H4 (cell line): ENCODE measurements around the gene SLC37A2. TPM values are rescaled to one million over a fixed set of nuclear protein-coding genes. Genes with fewer than 3 reads are reported as not detected.
"Not testable (repeated sequence)": the region's sequence is repeated elsewhere in the genome, so short reads cannot be mapped to it uniquely, and the experiment has no call there.

Experiments
- DNase-seq: peaks from one replicate; pipeline ENCODE4 v3.0.0-alpha.2; 2015; ENCODE audit warnings: low spot score
- total RNA-seq: library from RNA; depleted of rRNA; stranded (reverse); fragments of >200 nt; shearing (Covaris generic); gene quantifications from 2 replicates; pipeline ENCODE4 v1.2.3, GENCODE V29; 2014; rRNA removed

The SLC37A2 gene
- total RNA-seq: 0.80 and 0.95 TPM in 2 replicates

- DNase-seq: peak; percentile 67
Measured at GRCh38 chr11:125062931-125063428, at the start of gene SLC37A2. Gene SLC37A2 (plus strand): TSS chr11:125063305. CDS start chr11:125063368, 63 bp downstream.

DNA sequence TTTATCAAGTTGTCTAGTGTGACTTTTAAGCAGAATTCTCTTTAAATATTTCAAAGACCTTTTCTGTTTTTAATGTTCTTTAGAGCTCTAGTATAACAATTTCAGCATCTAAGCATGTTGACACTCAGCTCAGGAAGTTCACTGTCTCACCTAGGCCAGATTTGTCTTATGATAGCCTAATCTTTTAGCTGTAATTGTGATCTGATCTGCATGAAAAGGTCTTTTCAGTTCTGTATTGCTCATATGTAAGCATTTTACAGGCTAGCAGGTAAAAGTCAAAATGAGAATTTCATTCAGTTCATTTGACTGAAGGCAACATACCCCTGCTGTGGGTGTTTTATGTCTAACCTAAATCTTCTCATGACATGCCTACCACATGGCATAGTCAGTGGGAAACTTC, 46.7 kb upstream of the SLC37A2 start:
- DNase-seq: no peak

GRCh38 chr11:125020342-125020741, 42.8 kb upstream of the SLC37A2 start:
- no peak for DNase-seq

DNA sequence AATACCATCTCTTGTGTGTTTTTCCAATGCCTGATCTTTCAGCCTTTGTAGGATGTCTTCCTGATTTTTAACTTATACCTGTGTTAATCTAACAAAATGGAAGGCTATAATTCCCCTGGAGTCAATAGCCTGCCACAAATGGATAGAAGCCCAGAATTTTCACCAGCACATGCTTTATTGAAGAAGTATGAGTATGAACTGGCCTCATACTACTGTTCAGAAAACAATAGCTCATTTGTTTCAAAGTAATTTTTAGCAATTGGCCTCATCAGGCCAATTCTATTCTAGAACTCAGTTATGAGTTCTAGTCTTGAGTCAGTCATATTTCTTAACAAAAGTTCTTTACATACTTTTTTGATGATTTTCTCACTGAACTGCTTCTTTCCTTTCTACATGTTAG, 40.6 kb upstream of the SLC37A2 start:
- no peak for DNase-seq

GRCh38 chr11:125025968-125026367, 37.1 kb upstream of the SLC37A2 start:
- DNase-seq: no peak

- DNase-seq: not testable (repeated sequence)
Measured at GRCh38 chr11:125029431-125029830, 33.7 kb upstream of the SLC37A2 start.

DNA sequence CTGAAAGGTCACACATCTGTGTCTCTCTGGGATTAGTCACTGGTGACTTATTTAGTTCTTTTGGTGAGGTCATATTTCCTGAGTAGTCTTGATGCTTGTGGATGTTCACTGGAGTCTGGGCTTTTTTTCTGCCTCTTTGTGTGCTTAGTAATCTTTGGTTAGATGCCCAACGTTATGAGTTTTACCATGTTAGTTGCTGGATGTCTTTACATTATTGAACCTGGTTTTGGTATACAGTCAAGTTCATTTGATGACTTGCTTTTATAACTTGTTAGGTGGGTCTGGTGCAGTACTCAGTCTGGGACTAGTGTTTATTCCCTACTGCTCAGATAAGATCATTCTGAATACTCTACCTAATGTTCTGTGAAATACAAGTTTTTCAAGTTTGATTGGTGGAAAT, 26.2 kb upstream of the SLC37A2 start:
- no peak for DNase-seq

DNA sequence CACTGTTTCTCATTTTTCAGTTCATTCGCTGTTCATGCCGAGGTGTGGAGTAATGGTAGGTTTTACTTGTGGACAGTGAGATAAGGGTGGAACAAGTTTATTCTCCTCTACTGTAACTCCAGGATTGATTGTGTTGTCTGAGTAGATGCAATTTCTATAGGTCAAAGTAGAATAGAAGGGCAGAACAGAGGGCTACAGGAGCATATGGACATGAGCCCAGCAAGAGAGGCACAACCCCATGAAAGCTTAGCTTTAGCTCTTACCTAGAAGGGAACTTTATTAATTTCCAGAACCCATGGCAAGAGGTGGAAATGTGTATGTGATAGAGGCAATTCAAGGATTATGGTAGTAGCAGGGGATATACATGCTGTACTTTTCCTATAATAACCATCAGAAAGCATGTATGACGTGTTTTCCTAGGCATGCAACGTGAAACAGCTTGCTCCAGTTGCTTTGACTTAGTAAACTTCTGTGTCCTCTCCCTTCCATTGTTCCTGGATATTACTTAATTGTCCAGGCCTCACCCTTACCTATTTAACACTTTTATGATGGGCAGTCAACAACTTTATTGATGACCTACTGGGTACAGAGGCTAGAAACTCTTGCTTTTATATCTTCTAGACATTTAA, 13.8 kb upstream of the SLC37A2 start:
- no peak for DNase-seq

- no peak for DNase-seq
Measured at GRCh38 chr11:125052047-125052446, 11.1 kb upstream of the SLC37A2 start.

DNA sequence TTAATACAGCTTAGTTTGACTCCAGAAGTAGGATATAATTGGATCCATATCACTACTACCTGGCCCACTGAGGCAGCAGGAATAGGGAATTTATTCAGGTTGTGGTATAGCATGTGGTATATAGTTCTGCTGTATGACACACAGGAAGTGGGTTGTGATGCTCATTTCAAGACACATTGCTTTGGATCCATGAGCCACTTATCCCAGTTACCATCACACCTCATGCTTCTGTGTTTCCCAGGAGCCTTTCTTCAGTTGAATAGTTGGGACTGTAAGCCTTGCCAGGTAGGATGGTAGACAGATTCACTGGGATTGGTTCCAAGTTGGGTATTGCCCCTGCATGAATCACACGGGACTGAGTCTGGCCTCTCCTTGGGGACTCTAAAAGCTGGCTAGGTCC, 9.9 kb upstream of the SLC37A2 start:
- no peak for DNase-seq

DNA sequence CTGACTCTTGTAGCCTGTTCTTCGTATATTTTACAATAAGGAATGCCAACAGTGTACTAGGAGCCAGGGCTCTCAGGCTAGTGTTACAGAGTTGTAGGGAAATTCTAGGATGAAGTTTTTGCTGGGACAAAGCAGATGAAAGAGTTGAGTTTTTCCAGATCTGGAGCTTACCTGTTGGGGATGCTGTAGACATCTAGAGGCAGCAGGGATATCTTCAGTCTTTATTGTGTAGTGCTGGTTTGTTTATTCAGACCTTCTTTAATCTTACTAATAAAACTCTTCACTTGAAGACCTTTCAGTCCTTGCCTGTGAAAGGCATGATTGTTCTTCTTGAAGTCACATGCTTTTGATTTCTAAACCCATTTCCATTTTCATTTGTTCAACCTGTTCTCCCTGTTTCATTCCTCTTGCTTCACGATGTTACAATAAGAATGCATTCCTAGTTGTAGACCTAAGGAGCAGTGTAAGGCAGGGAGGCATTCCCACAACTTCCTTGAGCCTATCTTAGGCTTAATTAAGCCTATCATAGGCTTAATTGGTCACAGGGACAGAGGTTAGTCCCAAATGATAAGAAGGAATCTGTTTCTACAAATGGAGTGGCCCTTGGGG, 7.9 kb upstream of the SLC37A2 start:
- DNase-seq: no peak

GRCh38 chr11:125056111-125056510, 7.0 kb upstream of the SLC37A2 start:
- DNase-seq: not testable (repeated sequence)

DNA sequence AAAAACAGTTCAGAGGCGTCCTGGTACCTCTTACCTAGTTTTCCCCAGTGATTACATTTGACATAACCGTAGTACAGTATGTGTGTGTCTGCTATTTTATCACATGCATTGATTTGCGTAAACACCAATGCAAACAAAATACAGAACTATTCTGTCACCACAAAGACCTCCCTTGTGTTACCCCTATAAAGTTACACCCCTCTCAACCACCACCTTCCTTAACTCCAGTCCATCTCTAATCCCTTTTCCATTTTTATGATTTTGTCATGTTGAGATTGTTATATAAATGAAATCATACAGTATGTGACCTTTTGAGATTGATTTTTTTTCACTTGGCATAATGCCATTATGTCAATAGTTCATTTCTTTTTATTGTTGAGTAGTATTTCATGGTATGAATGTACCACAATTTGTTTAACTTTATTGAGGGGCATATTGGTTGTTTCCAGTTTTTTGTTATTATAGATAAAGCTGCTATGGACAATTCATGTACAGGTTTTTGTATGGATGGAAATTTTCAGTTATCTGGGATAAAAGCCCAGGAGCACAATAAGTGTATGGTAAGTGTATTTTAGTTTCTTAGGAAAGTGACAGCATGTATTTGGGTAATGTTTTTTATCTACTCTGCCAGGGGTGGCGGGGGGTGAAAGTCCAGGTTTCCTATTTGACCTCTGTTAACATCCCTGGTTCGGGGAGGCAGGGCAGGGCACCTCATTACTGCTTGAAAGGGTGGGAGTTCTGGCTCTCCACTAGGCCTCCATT, 6.0 kb upstream of the SLC37A2 start:
- no peak for DNase-seq

DNA sequence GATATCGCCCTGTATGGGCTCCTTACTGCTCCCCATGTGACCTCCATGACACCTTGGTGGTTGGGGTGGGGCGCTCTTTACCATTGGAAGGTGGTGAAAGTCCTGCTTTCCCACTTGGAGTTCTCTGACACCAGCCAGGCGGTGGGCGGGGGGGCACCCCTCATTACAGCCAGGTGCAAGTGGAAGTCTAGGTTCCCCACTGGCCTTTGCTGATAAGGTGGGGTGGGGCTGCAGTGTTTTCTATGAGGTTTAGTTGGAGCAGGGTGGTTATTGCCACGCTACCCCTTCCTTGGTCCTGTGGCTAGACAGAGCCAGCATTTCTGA, 5.5 kb upstream of the SLC37A2 start:
- no peak for DNase-seq

GRCh38 chr11:125061281-125061680, 1.8 kb upstream of the SLC37A2 start:
- DNase-seq: no peak

DNA sequence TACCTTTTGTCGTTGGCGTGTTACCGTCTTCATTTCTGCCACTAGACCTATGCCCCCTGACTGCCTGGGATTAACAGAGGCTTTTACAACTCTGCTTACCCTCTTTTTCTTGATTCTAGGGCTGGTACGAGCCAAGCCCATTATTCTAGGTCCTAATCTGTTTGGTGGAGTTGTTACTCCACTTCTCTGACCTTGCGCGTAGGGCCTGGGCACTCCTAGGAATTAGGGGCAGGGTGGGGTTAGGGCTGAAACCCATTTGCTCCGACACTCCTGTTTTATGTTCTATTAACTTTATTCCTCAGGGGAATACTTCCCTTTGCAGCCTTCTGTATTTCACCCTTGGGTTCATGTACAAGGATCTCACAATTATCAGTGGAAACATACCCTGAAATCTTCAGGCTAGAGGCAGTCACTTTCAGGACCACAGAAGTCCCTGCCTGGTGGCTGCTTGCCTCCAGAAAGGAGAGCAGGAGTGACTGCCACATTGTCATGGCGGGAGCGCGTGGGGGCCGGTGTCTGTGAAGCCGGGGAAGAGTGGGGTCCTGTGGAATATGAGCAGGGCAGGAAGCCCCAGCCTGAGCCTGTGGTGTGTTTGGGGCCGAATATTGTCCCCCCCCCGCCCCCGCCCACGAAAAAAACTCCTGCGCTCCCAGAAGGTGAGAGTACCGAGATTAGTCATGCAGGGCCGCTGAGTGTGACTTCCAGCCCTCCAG, 731 bp upstream of the SLC37A2 start:
- no peak for DNase-seq

DNA sequence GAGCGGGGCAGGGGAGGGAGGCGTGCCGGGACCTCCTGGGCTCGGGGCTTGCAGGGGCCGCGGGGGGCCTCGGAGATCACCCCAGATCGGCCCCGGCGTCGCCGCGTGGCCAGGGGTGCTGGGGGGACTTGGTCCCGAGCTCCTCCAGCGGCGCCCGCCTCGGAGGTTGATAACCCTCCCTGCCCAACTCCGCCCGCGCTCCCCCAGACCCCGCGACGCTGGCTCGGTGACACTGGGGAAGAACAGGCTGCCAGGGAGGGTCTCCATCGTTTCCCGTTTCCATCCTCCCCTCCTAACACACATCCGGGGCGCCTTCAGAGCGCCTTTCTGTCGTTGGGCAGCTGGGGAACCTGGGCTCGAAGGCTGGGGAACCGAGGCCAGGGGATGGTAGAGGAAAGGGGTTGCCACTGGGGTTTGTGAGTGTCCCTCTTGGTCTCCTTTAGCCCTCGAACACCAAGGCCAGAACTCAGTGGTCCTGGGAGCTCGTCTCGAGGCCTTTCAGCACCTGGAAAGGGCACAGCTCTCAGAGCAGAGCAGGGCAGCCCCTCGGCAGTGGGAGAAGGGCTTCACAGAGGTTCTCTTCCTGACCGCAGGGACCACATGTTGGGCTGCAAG, 431 bp downstream of the SLC37A2 start:
- DNase-seq: no peak

- no peak for DNase-seq
Measured at GRCh38 chr11:125064070-125064469, 965 bp downstream of the SLC37A2 start.

- no peak for DNase-seq
Measured at GRCh38 chr11:125068368-125068767, 5.3 kb downstream of the SLC37A2 start.

DNA sequence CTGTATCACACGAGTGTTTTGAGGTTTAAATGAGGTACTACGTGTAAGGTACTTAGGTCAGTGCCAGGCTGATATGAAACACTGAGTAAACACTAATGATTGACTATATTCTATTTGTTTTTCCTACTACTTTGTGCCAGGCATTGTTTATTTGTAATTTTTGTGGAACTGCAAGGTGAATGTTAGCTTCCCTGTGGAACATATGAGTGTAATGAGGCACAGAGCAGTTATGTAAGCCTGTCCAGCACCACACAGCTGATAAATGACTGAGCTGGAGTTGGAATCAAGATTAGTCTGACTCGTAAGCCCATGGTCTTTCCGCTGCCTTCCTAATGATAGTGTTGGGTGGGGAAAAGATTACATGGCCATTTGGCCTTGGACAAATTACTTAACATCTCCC, 5.9 kb downstream of the SLC37A2 start:
- DNase-seq: no peak

DNA sequence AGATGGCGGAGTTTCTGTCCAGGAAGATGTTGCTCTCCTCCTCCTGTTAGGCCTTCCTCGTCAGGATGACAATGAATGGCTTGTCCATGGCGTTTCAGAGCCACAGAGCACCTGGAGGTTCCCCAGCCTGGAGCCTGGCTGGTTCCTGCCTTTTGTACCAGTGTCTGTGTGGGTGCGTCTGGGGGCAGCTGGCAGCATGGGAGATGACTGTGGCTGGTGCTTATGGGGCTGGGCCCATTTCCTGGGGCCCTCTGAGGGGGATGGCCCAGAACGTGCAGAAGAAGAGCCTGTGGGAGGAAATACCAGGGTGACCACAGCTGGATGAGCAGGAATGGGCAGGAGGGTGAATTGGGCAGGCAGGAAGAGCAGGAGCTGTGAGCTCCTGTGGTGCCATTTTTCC, 6.7 kb downstream of the SLC37A2 start:
- DNase-seq: peak; percentile 70

- peak; percentile 77 for DNase-seq
Measured at GRCh38 chr11:125070699-125071254, 7.7 kb downstream of the SLC37A2 start.
